ENCODE measurements around the gene IMMP2L. TPM values are rescaled to one million over a fixed set of nuclear protein-coding genes. Genes with fewer than 3 reads are reported as not detected.
A peak's percentile ranks its signal among the peaks of the same experiment; 100 is the strongest.
"Not testable (repeated sequence)": the region's sequence is repeated elsewhere in the genome, so short reads cannot be mapped to it uniquely, and the experiment has no call there.

The IMMP2L gene
- total RNA-seq, 1 donor from 2014 or later = 29.7 TPM

DNA sequence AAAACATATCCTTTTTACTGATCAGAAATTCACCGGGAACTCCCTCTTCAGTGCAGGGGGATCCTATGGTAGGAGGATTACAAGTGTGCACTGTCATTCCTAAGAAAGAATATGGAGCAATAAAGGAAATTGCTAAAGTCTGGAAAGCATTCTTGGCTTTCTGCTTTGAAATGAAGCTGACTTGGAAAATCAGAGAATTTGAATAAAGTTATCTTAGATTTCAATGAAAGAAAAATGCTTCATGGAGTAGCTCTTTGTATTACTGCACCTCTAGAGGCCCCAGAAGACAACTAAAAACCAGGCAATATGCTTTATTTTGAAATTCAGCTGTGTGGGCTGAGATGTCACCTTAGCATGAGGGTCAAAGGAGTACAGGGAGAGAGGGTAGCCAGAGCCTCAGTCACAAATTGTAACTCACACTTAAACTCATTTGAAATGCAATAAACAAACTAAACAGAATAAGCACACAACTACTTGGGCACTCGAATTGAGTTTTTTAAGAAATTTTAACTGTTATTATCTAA, 102.5 kb downstream of the IMMP2L start:
- Mint-ChIP-seq H3K36me3 (ENCODE audit: insufficient read depth) (no peaks in the 10 kb centered on the region), H3K27ac (no peak overlapping the region), H3K27me3 (no peaks in the 10 kb centered on the region), H3K4me1 (ENCODE audit: low read depth) (peaks cover 14% of the 10 kb centered on the region), H3K9me3 (ENCODE audit: low read depth) (no peaks in the 10 kb centered on the region), H3K4me3 (ENCODE audit: low read depth) (no peak overlapping the region)
- DNase-seq (ENCODE audit: low spot score, unreplicated experiment) = no peak
- TF ChIP-seq, protein P1, sequence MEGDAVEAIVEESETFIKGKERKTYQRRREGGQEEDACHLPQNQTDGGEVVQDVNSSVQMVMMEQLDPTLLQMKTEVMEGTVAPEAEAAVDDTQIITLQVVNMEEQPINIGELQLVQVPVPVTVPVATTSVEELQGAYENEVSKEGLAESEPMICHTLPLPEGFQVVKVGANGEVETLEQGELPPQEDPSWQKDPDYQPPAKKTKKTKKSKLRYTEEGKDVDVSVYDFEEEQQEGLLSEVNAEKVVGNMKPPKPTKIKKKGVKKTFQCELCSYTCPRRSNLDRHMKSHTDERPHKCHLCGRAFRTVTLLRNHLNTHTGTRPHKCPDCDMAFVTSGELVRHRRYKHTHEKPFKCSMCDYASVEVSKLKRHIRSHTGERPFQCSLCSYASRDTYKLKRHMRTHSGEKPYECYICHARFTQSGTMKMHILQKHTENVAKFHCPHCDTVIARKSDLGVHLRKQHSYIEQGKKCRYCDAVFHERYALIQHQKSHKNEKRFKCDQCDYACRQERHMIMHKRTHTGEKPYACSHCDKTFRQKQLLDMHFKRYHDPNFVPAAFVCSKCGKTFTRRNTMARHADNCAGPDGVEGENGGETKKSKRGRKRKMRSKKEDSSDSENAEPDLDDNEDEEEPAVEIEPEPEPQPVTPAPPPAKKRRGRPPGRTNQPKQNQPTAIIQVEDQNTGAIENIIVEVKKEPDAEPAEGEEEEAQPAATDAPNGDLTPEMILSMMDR (IDR thresholded peaks at IDR 0.05; ENCODE audit: unreplicated experiment) = no peak

DNA sequence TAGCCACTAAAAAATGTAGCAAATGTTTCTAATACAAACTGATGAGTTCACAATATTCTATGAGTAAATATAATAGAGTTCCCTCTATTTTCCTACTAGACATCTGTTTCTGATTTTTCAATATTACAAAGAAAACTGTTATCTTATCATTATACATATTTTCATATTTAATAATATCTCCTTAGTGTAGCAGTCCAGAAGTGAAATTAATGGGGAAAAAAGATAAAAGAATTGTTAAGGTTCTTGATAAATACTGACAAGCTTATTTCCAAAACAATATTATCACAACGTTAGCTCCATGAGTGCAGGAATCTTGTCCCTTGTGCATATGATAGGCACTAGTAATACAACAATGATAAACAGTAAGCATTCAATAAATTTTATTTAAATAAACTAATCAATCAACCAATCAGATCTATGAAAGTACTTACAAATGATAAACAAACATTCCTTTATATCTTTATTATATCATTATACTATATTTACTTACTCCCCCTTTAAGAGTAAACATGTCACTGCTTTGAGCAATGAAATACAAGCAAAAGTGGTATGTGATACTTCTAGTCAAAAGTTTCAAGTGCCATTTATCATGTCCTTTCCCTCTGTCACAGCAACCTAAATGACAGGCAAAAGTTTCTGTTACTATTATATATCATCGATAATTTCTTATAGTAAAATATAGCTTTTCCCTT, 103.1 kb downstream of the IMMP2L start:
- no peaks in the 10 kb centered on the region for H3K36me3 Mint-ChIP-seq (ENCODE audit: insufficient read depth)

DNA sequence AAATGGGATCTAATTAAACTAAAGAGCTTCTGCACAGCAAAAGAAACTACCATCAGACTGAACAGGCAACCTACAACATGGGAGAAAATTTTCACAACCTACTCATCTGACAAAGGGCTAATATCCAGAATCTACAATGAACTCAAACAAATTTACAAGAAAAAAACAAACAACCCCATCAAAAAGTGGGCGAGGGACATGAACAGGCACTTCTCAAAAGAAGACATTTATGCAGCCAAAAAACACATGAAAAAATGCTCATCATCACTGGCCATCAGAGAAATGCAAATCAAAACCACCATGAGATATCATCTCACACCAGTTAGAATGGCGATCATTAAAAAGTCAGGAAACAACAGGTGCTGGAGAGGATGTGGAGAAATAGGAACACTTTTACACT, 111.6 kb downstream of the IMMP2L start:
- not testable (repeated sequence) for H3K4me1 Mint-ChIP-seq (ENCODE audit: low read depth); H3K4me3 Mint-ChIP-seq (ENCODE audit: low read depth); DNase-seq (ENCODE audit: low spot score, unreplicated experiment); H3K9me3 Mint-ChIP-seq (ENCODE audit: low read depth); H3K36me3 Mint-ChIP-seq (ENCODE audit: insufficient read depth); H3K27me3 Mint-ChIP-seq; H3K27ac Mint-ChIP-seq

More for the DNA sequence above, 103.1 kb downstream of the IMMP2L start:
- TF ChIP-seq, protein P1 (IDR thresholded peaks at IDR 0.05; ENCODE audit: unreplicated experiment) = no peak
- H3K9me3 Mint-ChIP-seq (ENCODE audit: low read depth) = no peaks in the 10 kb centered on the region
- DNase-seq (ENCODE audit: low spot score, unreplicated experiment) = no peak
- peaks cover 14% of the 10 kb centered on the region for H3K4me1 Mint-ChIP-seq (ENCODE audit: low read depth)
- H3K27ac Mint-ChIP-seq = no peak overlapping the region
- no peaks in the 10 kb centered on the region for H3K27me3 Mint-ChIP-seq
- H3K4me3 Mint-ChIP-seq (ENCODE audit: low read depth) = no peak overlapping the region

DNA sequence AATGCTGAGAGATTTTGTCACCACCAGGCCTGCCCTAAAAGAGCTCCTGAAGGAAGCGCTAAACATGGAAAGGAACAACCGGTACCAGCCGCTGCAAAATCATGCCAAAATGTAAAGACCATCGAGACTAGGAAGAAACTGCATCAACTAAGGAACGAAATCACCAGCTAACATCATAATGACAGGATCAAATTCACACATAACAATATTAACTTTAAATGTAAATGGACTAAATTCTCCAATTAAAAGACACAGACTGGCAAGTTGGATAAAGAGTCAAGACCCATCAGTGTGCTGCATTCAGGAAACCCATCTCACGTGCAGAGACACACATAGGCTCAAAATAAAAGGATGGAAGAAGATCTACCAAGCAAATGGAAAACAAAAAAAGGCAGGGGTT, 114.8 kb downstream of the IMMP2L start:
- not testable (repeated sequence) for H3K36me3 Mint-ChIP-seq (ENCODE audit: insufficient read depth); H3K27me3 Mint-ChIP-seq; H3K27ac Mint-ChIP-seq; H3K9me3 Mint-ChIP-seq (ENCODE audit: low read depth); DNase-seq (ENCODE audit: low spot score, unreplicated experiment); H3K4me3 Mint-ChIP-seq (ENCODE audit: low read depth); H3K4me1 Mint-ChIP-seq (ENCODE audit: low read depth)

DNA sequence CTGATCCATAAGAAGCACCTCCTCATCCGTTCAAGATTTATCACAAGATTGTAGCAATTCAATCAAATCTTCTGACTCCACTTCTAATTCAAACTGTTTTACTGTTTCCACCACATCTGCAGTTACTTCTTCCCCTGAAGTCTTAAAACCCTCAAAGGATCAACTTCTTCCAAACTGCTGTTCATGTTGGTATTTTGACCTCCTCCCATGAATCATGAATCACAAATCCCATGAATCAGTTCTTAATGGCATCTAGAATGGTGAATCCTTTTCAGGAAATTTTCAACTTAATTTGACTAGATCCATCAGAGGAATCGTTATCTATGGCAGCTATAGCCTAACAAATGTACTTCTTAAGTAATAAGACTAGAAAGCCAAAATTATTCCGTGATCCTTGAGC, 122.3 kb downstream of the IMMP2L start:
- TF ChIP-seq, protein P1 (IDR thresholded peaks at IDR 0.05; ENCODE audit: unreplicated experiment) = no peak
- Mint-ChIP-seq H3K36me3 (ENCODE audit: insufficient read depth) (peaks cover 14% of the 10 kb centered on the region), H3K27me3 (no peaks in the 10 kb centered on the region), H3K27ac (no peak overlapping the region), H3K4me3 (ENCODE audit: low read depth) (no peak overlapping the region), H3K4me1 (ENCODE audit: low read depth) (peaks cover 12% of the 10 kb centered on the region), H3K9me3 (ENCODE audit: low read depth) (peaks cover 17% of the 10 kb centered on the region)
- DNase-seq (ENCODE audit: low spot score, unreplicated experiment) = no peak

DNA sequence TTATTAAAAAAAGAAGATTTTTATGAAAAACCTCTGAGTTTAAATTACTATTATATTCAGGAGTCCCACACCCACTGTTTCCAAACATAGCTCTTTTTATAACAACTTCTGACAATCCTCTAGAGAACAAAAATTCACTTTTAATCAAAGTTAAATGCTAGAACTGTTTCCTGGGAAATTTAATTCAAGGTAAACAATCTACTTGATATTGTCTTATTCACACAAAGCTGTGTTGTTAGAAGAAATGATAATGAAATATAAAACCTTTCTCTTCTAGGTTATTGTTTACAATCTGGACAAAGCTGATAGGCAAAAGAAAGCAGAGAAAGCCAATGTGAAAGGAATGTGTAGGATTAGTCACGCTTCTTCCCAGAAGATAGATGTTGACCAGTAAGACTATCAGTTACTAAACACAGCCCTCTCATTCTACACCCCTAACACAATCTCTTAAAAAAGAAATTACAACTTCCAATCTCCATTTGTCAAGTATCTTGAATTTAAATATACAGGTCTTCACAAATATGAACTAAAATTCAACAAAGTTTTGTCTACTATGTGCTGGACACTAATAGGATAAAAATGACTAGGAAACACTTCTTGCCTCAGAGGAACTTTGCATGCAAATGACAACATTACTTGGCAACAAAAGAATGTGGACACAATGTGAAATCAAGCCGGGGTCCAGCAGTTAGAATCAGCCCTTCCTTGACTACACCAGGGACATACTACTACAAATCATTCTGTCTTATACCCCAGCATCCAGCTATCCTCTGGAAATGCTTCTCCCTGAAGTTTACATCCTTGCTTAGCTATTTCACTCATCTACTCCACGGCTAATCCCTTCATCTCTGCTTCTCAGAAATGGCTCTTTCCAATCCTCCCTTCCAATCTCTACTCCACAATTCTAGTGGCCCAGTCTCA, 123.7 kb downstream of the IMMP2L start:
- Mint-ChIP-seq H3K9me3 (ENCODE audit: low read depth) (peaks cover 24% of the 10 kb centered on the region), H3K27me3 (no peaks in the 10 kb centered on the region), H3K36me3 (ENCODE audit: insufficient read depth) (peaks cover 21% of the 10 kb centered on the region), H3K27ac (peak overlapping the region; percentile 9), H3K4me1 (ENCODE audit: low read depth) (peaks cover 12% of the 10 kb centered on the region), H3K4me3 (ENCODE audit: low read depth) (no peak overlapping the region)
- TF ChIP-seq, protein P1 (IDR thresholded peaks at IDR 0.05; ENCODE audit: unreplicated experiment) = no peak
- DNase-seq (ENCODE audit: low spot score, unreplicated experiment) = no peak

All from progenitor cell of endocrine pancreas (in vitro differentiated cells).